ENCODE results near the gene APOBEC3B. TPM values are rescaled to one million over a fixed set of nuclear protein-coding genes. Genes with fewer than 3 reads are reported as not detected.

The APOBEC3B gene
- 29.0 to 34.9 TPM (median 30.1 TPM) in 5 replicates for total RNA-seq (2022; extraction: Qiagen RNA extraction; ENCODE audit: low read depth)

GRCh38 chr22:38981992-38982927 lies at the start of gene APOBEC3B:
Gene APOBEC3B (plus strand): TSS chr22:38982347. CDS start chr22:38982454, 107 bp downstream.

DNA sequence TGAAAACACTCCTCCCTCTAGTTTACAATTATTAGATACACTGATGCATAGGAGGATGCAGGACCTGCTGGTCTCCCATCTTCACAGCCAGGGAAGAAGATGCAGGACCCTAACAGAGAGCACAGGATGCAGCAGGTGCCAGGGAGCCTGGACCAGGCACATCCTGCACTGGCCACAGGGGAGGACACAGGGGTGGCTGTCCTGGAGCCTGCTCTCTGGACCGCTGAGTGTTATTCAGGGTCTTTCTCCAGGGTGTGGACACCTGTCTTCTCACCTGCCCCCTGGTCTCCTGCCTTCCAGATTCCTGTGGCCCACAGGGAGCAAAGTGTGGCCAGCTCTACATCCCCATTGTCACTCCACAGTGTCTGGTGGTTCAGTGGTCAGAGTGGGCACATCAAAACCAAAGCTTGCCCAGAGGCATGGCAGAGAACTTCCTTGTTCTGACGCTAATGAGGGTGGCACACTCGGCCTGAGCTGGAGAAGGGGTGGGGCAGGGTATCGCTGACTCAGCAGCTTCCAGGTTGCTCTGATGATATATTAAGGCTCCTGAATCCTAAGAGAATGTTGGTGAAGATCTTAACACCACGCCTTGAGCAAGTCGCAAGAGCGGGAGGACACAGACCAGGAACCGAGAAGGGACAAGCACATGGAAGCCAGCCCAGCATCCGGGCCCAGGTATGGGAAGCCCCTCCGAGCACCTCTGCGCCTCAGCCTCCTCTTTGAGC lies 24.9 kb upstream of the APOBEC3B start, which contains the start of gene APOBEC3A:
TSS of gene APOBEC3A (plus strand) at position 564 of the 725 bp plus-strand sequence. CDS start at position 647, 83 bp downstream.

DNA sequence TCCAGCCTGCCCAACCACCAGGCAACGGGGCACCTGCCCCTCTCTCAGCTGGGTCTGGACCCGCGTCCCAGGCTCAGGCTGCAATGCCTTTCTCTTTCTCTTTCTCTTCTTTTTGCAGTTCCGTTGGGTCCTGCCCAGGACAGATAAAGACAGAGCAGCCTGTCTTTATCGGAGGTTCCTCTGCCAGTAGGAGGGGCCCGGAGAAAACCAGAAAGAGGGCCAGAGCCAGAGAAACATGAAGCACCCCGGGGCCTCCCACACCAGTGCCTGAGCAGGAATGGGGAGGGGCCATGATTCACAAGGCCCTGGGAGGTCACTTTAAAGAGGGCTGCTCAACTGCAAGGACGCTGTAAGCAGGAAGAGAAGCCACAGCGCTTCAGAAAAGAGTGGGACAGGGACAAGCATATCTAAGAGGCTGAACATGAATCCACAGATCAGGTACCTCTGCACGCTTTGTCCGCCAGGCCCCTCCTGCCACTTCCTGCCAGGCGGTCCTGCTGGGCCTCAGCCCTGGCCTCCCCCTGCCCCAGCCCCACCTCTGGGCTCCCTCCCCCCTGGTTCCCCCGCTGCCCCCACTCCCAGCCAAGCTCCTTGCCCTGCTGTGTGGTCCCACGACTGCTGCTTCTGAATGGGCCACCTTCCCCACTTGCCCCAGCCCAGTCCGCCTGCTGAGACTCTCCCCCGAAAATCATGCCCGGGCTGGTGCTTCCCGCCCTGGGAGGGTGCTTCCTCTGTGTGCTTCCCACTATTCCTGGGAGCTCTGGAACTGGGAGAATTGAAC lies 32.0 kb downstream of the APOBEC3B start, which contains the start of gene APOBEC3C:
TSS of gene APOBEC3C (plus strand) at position 316 of the 781 bp plus-strand sequence. CDS start at position 422, 106 bp downstream.

GRCh38 chr22:39040538-39041296 lies 58.6 kb downstream of the APOBEC3B start, which contains the start of gene APOBEC3F:
Gene APOBEC3F (plus strand): TSS chr22:39040864. CDS start chr22:39040961, 97 bp downstream.

Other genes with a start within 250 kb of the APOBEC3B start
- 26.7 to 37.1 TPM (median 32.3 TPM) in 5 replicates for gene SUN2, start 226.3 kb upstream of the APOBEC3B start, total RNA-seq (2022; extraction: Qiagen RNA extraction; ENCODE audit: low read depth)
- 7.7 to 11.0 TPM (median 10.2 TPM) in 5 replicates for gene DNAL4, start 188.2 kb upstream of the APOBEC3B start, total RNA-seq (2022; extraction: Qiagen RNA extraction; ENCODE audit: low read depth)
- 11.7 to 16.2 TPM (median 12.7 TPM) in 5 replicates for gene NPTXR, start 138.3 kb upstream of the APOBEC3B start, total RNA-seq (2022; extraction: Qiagen RNA extraction; ENCODE audit: low read depth)
- gene CBX6, start 110.1 kb upstream of the APOBEC3B start, total RNA-seq (2022; extraction: Qiagen RNA extraction; ENCODE audit: low read depth), result 31.4 to 35.2 TPM (median 32.6 TPM) in 5 replicates
- 0.21 TPM in 1 of 5 replicates, not detected in the others for gene APOBEC3A, start 24.7 kb upstream of the APOBEC3B start, total RNA-seq (2022; extraction: Qiagen RNA extraction; ENCODE audit: low read depth)
- 25.6 to 27.0 TPM (median 25.9 TPM) in 5 replicates for gene APOBEC3C, start 31.9 kb downstream of the APOBEC3B start, total RNA-seq (2022; extraction: Qiagen RNA extraction; ENCODE audit: low read depth)
- gene APOBEC3D, start 38.8 kb downstream of the APOBEC3B start, total RNA-seq (2022; extraction: Qiagen RNA extraction; ENCODE audit: low read depth), result 0.22 to 0.78 TPM (median 0.29 TPM) in 4 of 5 replicates, not detected in the other
- gene APOBEC3F, start 58.5 kb downstream of the APOBEC3B start, total RNA-seq (2022; extraction: Qiagen RNA extraction; ENCODE audit: low read depth), result 1.8 to 3.0 TPM (median 2.4 TPM) in 5 replicates
- 0.18 TPM in 1 of 5 replicates, not detected in the others for gene APOBEC3G, start 94.9 kb downstream of the APOBEC3B start, total RNA-seq (2022; extraction: Qiagen RNA extraction; ENCODE audit: low read depth)
- 0.14 to 0.41 TPM (median 0.35 TPM) in 4 of 5 replicates, not detected in the other for gene APOBEC3H, start 114.9 kb downstream of the APOBEC3B start, total RNA-seq (2022; extraction: Qiagen RNA extraction; ENCODE audit: low read depth)
- gene CBX7, start 170.3 kb downstream of the APOBEC3B start, total RNA-seq (2022; extraction: Qiagen RNA extraction; ENCODE audit: low read depth), result 0.79 to 1.5 TPM (median 1.2 TPM) in 5 replicates

All from A549 treated with CpdA at 1 μM for 4 hours (cell line).